WERI-Rb-1 (cell line): ENCODE results near the gene BBLN.

Experiments used
- DNase-seq: peaks from one replicate; pipeline ENCODE4 v3.0.0-alpha.2; 2020
- H3K27ac ChIP-seq: fragments of 250-450 bp; sonication (Bioruptor Pico); 2 replicates; pipeline ENCODE4 v1.5.1; 2020; ENCODE audit warnings: mild to moderate bottlenecking, moderate library complexity
- H3K27me3 ChIP-seq: fragments of 250-450 bp; sonication (Bioruptor Pico); 2 replicates; pipeline ENCODE4 v1.5.1; 2021; ENCODE audit warnings: mild to moderate bottlenecking, low read depth, moderate library complexity; ENCODE audit not compliant: insufficient read depth, severe bottlenecking
- H3K36me3 ChIP-seq: fragments of 250-450 bp; sonication (Bioruptor Pico); 2 replicates; pipeline ENCODE4 v1.5.1; 2020; ENCODE audit warnings: mild to moderate bottlenecking, moderate library complexity
- H3K4me3 ChIP-seq: 2 replicates; pipeline ENCODE4 v1.5.1; 2011; ENCODE audit warnings: low read depth, mild to moderate bottlenecking, control low read depth, low read length
- H3K9me3 ChIP-seq: fragments of 250-450 bp; sonication (Bioruptor Pico); 2 replicates; pipeline ENCODE4 v1.5.1; 2021; ENCODE audit warnings: mild to moderate bottlenecking, moderate library complexity; ENCODE audit not compliant: severe bottlenecking
- TF ChIP-seq, protein P1 (sequence below): IDR thresholded peaks from 2 replicates; pipeline ENCODE4 v1.5.1; 2011; ENCODE audit warnings: low read depth, mild to moderate bottlenecking, control low read depth, inconsistent platforms, low read length

Gene BBLN

DNA sequence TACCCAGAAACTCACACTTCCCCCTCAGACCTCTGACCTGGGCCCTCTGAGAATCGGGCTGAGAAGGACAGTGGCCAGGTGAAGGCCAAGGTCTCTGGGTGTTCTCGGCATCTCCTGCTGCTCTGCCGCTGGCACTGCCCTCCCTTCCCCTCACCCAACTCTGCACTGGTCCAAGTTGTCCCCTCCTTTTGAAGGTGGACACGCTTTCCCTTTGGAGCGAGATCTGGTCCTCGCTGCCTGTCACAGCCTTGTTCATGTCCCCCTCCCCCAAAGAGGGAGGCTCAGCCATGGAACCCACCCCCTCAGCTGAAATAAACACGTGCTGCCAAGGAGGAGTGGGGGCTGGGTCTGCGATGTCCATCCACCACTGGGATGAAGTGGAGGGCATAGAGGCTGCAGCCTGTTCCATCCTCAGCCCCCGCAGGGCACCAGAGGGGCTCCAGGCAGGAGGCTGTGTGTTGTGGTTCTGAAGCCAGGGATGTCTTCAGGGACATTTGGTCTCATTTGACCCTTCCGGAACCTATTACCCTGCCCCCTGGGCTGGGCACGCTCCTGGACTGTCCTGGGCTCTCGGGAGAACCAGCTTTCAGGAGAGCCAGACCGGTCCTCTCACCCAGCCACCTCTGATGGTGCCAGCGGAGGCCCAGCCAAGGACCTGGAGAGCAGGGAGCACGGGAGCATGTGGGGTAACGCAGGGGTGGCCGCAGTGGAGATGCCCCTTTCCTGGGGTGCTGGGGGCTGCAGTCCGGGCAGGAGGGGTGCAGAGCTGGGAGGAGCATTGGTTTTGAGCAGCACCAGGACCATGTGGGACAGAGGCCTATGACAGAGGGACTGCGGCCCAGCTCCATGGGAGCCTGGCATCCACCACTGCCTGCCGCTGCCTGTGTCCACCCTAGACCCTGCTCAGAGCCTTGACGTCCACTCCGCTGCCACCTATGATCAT, 15.6 kb upstream of the BBLN start:
- H3K4me3 ChIP-seq = no peak overlapping the region

DNA sequence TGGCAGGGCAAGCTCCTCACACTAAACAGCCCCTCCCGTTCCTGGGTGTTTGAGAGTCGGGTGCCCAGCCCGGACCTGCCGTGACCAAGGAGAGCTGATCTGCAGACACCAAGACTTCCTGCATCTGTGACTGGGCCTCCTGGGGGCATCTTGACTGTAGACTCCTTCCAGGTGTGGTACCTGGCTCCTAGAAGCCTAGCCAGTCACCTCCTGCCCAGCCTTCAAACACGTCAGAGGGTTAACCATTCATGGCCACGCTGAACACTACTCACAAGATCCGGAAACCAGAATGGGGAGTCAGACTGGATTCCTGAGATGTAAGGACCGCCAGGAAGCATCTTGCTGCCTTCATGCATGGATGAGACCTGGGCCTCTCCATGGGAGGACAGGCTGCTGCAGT, 14.5 kb upstream of the BBLN start:
- no peak for DNase-seq
- H3K9me3 ChIP-seq = no peaks in the 10 kb centered on the region
- TF ChIP-seq, protein P1, sequence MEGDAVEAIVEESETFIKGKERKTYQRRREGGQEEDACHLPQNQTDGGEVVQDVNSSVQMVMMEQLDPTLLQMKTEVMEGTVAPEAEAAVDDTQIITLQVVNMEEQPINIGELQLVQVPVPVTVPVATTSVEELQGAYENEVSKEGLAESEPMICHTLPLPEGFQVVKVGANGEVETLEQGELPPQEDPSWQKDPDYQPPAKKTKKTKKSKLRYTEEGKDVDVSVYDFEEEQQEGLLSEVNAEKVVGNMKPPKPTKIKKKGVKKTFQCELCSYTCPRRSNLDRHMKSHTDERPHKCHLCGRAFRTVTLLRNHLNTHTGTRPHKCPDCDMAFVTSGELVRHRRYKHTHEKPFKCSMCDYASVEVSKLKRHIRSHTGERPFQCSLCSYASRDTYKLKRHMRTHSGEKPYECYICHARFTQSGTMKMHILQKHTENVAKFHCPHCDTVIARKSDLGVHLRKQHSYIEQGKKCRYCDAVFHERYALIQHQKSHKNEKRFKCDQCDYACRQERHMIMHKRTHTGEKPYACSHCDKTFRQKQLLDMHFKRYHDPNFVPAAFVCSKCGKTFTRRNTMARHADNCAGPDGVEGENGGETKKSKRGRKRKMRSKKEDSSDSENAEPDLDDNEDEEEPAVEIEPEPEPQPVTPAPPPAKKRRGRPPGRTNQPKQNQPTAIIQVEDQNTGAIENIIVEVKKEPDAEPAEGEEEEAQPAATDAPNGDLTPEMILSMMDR = no peak
- H3K4me3 ChIP-seq = no peak overlapping the region
- H3K36me3 ChIP-seq = no peaks in the 10 kb centered on the region
- 0 out of 2 replicates have a peak overlapping the region, but pooled peaks have one; percentile 16 for H3K27ac ChIP-seq
- no peaks in the 10 kb centered on the region for H3K27me3 ChIP-seq

More for the DNA sequence above, 15.6 kb upstream of the BBLN start:
- DNase-seq = no peak
- TF ChIP-seq, protein P1 = no peak
- Histone ChIP-seq H3K27ac (no peak overlapping the region), H3K9me3 (no peaks in the 10 kb centered on the region), H3K27me3 (no peaks in the 10 kb centered on the region), H3K36me3 (no peaks in the 10 kb centered on the region)

DNA sequence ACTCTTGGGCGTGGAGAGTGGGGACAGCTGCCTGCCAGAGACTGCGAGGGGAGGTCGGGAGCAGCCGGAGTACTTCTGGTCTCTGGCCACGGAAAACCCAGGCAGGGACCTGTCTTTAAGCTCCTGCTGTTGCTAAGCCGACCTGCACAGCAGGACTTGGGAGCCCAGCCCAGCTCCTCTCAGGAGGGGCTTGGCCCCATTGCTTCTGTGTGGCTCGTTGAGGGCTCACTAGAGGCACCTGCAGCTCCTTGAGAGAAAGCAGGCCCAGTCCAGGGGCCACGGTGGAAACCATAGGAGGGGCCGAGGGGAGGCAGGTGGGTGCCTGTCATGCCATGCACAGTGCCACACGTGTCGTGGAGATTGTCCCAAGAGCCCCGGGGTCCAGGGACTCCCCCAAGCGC, 14.1 kb upstream of the BBLN start:
- TF ChIP-seq, protein P1 = no peak
- no peaks in the 10 kb centered on the region for H3K36me3 ChIP-seq
- 0 out of 2 replicates have a peak overlapping the region, but pooled peaks have one; percentile 16 for H3K27ac ChIP-seq
- H3K9me3 ChIP-seq = no peaks in the 10 kb centered on the region
- no peaks in the 10 kb centered on the region for H3K27me3 ChIP-seq
- peak; percentile 81 for DNase-seq
- no peak overlapping the region for H3K4me3 ChIP-seq

DNA sequence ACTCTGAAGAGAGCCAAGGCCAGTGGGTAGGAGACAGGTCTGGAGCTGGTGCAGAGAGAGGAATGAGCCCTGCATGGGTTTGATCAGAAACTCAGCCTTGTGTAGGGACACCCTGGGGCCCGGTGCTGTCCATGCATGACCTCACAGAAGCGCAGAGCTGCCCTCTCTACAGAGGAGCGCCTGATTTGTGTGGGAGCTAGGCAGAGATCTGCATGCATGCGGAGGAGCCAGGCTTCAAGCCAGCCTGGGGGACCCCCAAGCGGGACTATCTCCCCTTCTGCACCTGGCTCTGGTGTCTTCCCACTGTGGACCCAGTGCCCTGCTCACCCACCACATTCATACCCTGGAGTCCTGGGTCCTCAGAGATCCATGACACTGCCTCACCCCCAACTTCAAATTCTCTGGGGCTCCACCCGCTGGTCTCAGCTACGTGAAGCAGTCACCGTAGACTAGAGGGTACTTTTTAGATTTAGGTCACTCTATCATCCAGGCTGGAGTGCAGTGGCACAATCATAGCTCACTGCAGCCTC, 13.4 kb upstream of the BBLN start:
- H3K27ac ChIP-seq = no peak overlapping the region

DNA sequence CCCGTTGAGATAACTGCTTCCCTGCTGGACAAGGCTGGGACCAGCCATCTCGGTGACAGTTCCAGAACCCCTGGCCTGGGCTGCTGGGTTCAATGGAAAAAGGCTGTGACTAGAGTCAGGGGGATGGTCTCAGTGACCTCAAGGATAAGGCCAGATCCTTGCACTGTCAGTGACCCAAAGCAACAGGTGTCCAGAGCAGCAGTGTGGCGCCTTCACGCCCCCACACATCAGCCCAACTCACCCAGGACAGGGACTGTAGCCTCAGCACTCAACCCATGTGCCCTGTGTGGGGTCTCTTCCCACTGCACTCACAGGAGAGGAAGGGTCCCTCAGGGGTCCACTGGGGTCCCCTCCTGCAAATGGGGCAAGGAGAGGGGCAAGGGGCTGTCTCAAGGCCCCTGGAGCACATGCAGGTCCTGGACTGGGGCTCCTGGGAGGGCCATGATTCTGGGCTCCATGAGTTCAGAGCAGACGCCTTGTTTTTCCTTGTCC, 11.5 kb upstream of the BBLN start:
- no peak overlapping the region for H3K27ac ChIP-seq

More for the DNA sequence above, 13.4 kb upstream of the BBLN start:
- TF ChIP-seq, protein P1 = no peak
- Histone ChIP-seq H3K9me3 (no peaks in the 10 kb centered on the region), H3K36me3 (no peaks in the 10 kb centered on the region), H3K4me3 (no peak overlapping the region), H3K27me3 (no peaks in the 10 kb centered on the region)
- no peak for DNase-seq

More for the DNA sequence above, 11.5 kb upstream of the BBLN start:
- DNase-seq = no peak
- Histone ChIP-seq H3K9me3 (no peaks in the 10 kb centered on the region), H3K4me3 (no peak overlapping the region), H3K27me3 (no peaks in the 10 kb centered on the region), H3K36me3 (no peaks in the 10 kb centered on the region)
- TF ChIP-seq, protein P1 = no peak
